ENCODE results near the gene COX8C. TPM values are rescaled to one million over a fixed set of nuclear protein-coding genes. Genes with fewer than 3 reads are reported as not detected.

The COX8C gene
- total RNA-seq, 4 donors from 2014 or later, result not detected

Small RNA genes lying within 50 kb of the gene (small RNA-seq; reads per million reads assigned to genes)
- gene RF00019, result not detected

Other genes with a start within 250 kb of the COX8C start
- gene ITPK1, start 231.3 kb upstream of the COX8C start, total RNA-seq, result 100 to 1,000 TPM in 1 of 4 donors, 10 to 100 TPM in 3; 67.4 to 121 (median 92.5) TPM
- gene MOAP1, start 162.3 kb upstream of the COX8C start, total RNA-seq, result 10 to 100 TPM; 21.8 to 29.3 (median 23.4) TPM
- 10 to 100 TPM in 2 of 4 donors, 1 to 10 TPM in 2; 6.5 to 11.7 (median 9.3) TPM for gene LYSET, start 161.9 kb upstream of the COX8C start, total RNA-seq
- gene GON7, start 140.1 kb upstream of the COX8C start, total RNA-seq, result 10 to 100 TPM in 3 of 4 donors, 1 to 10 TPM in 1; 7.5 to 23.4 (median 13.2) TPM
- gene UBR7, start 139.9 kb upstream of the COX8C start, total RNA-seq, result 10 to 100 TPM; 20.2 to 40.2 (median 24.5) TPM
- 10 to 100 TPM; 20.1 to 27.8 (median 23.2) TPM for gene BTBD7, start 14.1 kb upstream of the COX8C start, total RNA-seq
- 1 to 10 TPM in 1 of 4 donors, under 1 TPM in 2, not detected in 1; under 0.01 to 1.3 (median 0.21) TPM for gene UNC79, start 83.8 kb downstream of the COX8C start, total RNA-seq